GM04503 (cell line): Measurements from ENCODE around the gene CACNA1G.

Source experiments
- DNase-seq: peaks from one replicate; pipeline ENCODE4 v3.0.0-alpha.2; 2012; ENCODE audit warnings: low read depth

Gene CACNA1G

GRCh38 chr17:50613007-50613992, 52.8 kb downstream of the CACNA1G start:
- DNase-seq = no peak

GRCh38 chr17:50614471-50615051, 54.0 kb downstream of the CACNA1G start:
- DNase-seq = no peak

- no peak for DNase-seq
Observed at GRCh38 chr17:50615828-50616227, 55.3 kb downstream of the CACNA1G start.

GRCh38 chr17:50618300-50618699, 57.8 kb downstream of the CACNA1G start:
- no peak for DNase-seq

GRCh38 chr17:50618941-50619340, 58.4 kb downstream of the CACNA1G start:
- DNase-seq = no peak

GRCh38 chr17:50619489-50619888, 59.0 kb downstream of the CACNA1G start:
- no peak for DNase-seq

- DNase-seq = no peak
Observed at GRCh38 chr17:50620237-50620636, 59.7 kb downstream of the CACNA1G start.

- DNase-seq = no peak
Observed at GRCh38 chr17:50620858-50621257, 60.3 kb downstream of the CACNA1G start.

- no peak for DNase-seq
Observed at GRCh38 chr17:50621574-50622031, 61.1 kb downstream of the CACNA1G start.

GRCh38 chr17:50624321-50624934, 63.9 kb downstream of the CACNA1G start:
- DNase-seq = no peak

GRCh38 chr17:50625032-50625871, 64.7 kb downstream of the CACNA1G start:
- no peak for DNase-seq

GRCh38 chr17:50626037-50626574, 65.6 kb downstream of the CACNA1G start:
- no peak for DNase-seq

- DNase-seq = no peak
Observed at GRCh38 chr17:50627036-50627781, 66.7 kb downstream of the CACNA1G start.

- DNase-seq = no peak
Observed at GRCh38 chr17:50627782-50628601, 67.5 kb downstream of the CACNA1G start.

GRCh38 chr17:50629902-50630301, 69.4 kb downstream of the CACNA1G start:
- DNase-seq = no peak

GRCh38 chr17:50630524-50631194, 70.1 kb downstream of the CACNA1G start:
- no peak for DNase-seq

GRCh38 chr17:50631195-50631907, 70.8 kb downstream of the CACNA1G start:
- DNase-seq = no peak

GRCh38 chr17:50631908-50632571, 71.5 kb downstream of the CACNA1G start:
- no peak for DNase-seq
